Vagina (tissue), 2 donors: Measurements from ENCODE around the gene NUCB2. TPM values are rescaled to one million over a fixed set of nuclear protein-coding genes. Genes with fewer than 3 reads are reported as not detected.
A peak's percentile ranks its signal among the peaks of the same experiment; 100 is the strongest.

Experiments
- DNase-seq, 2 donors: peaks; one replicate each; pipeline ENCODE4 v3.0.0-alpha.2; 2017; ENCODE audit errors: extremely low spot score in 2 of 2
- H3K27ac ChIP-seq: fragments of 200-600 bp; sonication (generic); one replicate; pipeline ENCODE4 v1.5.1; 2019
- H3K27me3 ChIP-seq: fragments of 200-600 bp; sonication (generic); one replicate; pipeline ENCODE4 v1.5.1; 2019
- H3K36me3 ChIP-seq, 2 donors: fragments of 200-600 bp; sonication (generic); one replicate each; pipeline ENCODE4 v1.5.1; 2017 to 2019
- H3K4me1 ChIP-seq: fragments of 200-600 bp; sonication (generic); one replicate; pipeline ENCODE4 v1.5.1; 2019
- H3K4me3 ChIP-seq, 2 donors: fragments of 200-600 bp; sonication (generic); 1 replicate in 1 of 2; 2 replicates in 1 of 2; pipeline ENCODE4 v1.5.1; 2016 to 2019
- H3K9me3 ChIP-seq: fragments of 200-600 bp; sonication (generic); one replicate; pipeline ENCODE4 v1.5.1; 2019
- POLR2A ChIP-seq, 2 donors: fragments of 450-650 bp; IDR thresholded peaks; one replicate each; pipeline ENCODE4 v1.6.1; 2017; ENCODE audit warnings: antibody characterized with exemption in 2 of 2, mild to moderate bottlenecking in 2 of 2, moderate library complexity in 2 of 2
- POLR2AphosphoS5 ChIP-seq, 2 donors: sonication (generic); formaldehyde crosslinking; IDR thresholded peaks; one replicate each; pipeline ENCODE4 v1.9.0; 2017; ENCODE audit warnings: antibody characterized with exemption in 2 of 2, mild to moderate bottlenecking in 2 of 2, low read depth in 1 of 2; ENCODE audit not compliant: insufficient read depth in 1 of 2
- intact Hi-C: fragments of 100-400 bp; cut with DNase I; formaldehyde crosslinking; loops from one replicate; pipeline ENCODE4 v1.15.1; 2023
- total RNA-seq: library from RNA; depleted of rRNA; stranded (reverse); fragments of >200 nt; gene quantifications from one replicate; pipeline ENCODE4 v1.2.3, GENCODE V29; 2016
- TF ChIP-seq, protein P1 (sequence below), 3 experiments: fragments of 450-650 bp in 2 of 3; fragments of 200-600 bp in 1 of 3; sonication (generic) in 1 of 3; IDR thresholded peaks; one replicate each; pipeline ENCODE4 v1.5.1; 2017 to 2019; ENCODE audit warnings: antibody characterized with exemption in 3 of 3, mild to moderate bottlenecking in 2 of 3, moderate library complexity in 2 of 3

The NUCB2 gene
- total RNA-seq, 1 donor from 2014 or later: 41.0 TPM

DNA sequence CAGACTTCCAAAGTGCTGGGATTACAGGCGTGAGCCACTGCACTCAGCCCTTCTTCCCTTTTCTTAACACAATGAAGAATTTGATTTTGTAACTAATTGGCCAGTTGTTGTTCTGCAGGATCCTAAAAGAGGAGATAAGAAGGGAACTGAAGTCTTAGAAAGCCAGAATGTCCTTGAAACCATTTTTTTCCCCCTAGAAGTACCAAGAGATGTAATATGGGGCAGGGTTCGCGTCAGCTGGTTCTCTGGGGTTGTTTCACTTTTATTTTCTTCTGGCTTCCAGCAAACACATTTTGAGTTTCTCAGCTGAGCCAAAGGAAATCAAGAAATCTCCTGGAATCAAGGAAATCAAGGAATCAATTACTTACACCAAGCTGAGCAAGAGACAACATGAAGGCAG, 7.6 kb upstream of the NUCB2 start:
- H3K36me3 ChIP-seq: no peaks in the 10 kb centered on the region
- intact Hi-C loops: no loop called here
- H3K27ac ChIP-seq: no peak overlapping the region
- no peaks in the 10 kb centered on the region for H3K4me1 ChIP-seq
- TF ChIP-seq POLR2A (IDR thresholded peaks at IDR 0.05) (no peak), POLR2AphosphoS5 (IDR thresholded peaks at IDR 0.05; ENCODE audit: insufficient read depth in 1 of 2, low read depth in 1 of 2) (no peak)
- TF ChIP-seq, protein P1, sequence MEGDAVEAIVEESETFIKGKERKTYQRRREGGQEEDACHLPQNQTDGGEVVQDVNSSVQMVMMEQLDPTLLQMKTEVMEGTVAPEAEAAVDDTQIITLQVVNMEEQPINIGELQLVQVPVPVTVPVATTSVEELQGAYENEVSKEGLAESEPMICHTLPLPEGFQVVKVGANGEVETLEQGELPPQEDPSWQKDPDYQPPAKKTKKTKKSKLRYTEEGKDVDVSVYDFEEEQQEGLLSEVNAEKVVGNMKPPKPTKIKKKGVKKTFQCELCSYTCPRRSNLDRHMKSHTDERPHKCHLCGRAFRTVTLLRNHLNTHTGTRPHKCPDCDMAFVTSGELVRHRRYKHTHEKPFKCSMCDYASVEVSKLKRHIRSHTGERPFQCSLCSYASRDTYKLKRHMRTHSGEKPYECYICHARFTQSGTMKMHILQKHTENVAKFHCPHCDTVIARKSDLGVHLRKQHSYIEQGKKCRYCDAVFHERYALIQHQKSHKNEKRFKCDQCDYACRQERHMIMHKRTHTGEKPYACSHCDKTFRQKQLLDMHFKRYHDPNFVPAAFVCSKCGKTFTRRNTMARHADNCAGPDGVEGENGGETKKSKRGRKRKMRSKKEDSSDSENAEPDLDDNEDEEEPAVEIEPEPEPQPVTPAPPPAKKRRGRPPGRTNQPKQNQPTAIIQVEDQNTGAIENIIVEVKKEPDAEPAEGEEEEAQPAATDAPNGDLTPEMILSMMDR (IDR thresholded peaks at IDR 0.05): no peak
- H3K9me3 ChIP-seq: no peaks in the 10 kb centered on the region
- no peak for DNase-seq
- H3K27me3 ChIP-seq: no peaks in the 10 kb centered on the region
- no peak overlapping the region for H3K4me3 ChIP-seq

DNA sequence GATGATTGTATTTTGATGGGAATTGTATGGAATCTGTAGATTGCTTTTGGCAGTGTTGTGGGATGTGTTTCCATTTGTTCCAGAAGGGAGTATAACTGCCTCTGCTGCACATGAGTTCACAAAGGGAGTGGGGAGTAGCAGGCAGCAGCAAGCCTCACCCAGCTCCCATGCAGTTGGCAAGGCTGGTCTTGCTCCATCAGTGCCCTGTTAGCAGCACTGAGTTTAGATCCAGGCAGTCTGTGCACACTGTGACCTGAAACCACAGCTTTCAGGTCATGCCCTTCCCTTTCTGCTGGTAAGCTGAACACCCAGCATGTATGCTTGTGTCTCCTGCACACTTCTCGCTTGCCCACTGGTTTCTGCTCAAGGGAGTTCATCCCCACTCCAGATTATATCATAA, 3.7 kb upstream of the NUCB2 start:
- no peak for TF ChIP-seq POLR2A (IDR thresholded peaks at IDR 0.05)
- TF ChIP-seq POLR2AphosphoS5 (IDR thresholded peaks at IDR 0.05; ENCODE audit: insufficient read depth in 1 of 2, low read depth in 1 of 2): no peak
- TF ChIP-seq, protein P1 (IDR thresholded peaks at IDR 0.05): no peak
- no peak overlapping the region for H3K4me3 ChIP-seq
- peaks cover 10% of the 10 kb centered on the region for H3K4me1 ChIP-seq
- intact Hi-C loops: no loop called here
- H3K27ac ChIP-seq: no peak overlapping the region
- no peaks in the 10 kb centered on the region for H3K9me3 ChIP-seq
- DNase-seq: no peak
- H3K27me3 ChIP-seq: no peaks in the 10 kb centered on the region
- H3K36me3 ChIP-seq: no peaks in the 10 kb centered on the region

DNA sequence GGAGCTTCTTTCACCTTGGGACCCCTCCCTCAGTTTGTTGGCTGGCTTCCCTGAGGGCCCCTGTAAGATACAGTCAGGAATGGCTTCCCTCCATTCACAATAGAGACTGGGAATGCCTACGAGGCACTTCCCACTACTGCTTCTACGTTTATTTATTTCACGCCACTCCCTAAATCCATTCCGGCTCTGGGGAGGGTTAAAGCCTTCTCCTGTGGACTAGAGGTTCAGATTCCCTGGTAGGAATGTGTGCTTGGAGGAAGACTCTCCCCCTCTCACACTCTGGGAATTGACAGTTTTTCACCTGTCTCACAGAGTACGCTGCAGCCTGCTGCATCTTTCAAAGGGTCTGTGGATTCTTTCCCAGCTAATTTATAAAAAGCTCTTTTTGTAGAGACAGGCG, 3.3 kb upstream of the NUCB2 start:
- no peak overlapping the region for H3K4me3 ChIP-seq
- intact Hi-C loops: no loop called here
- H3K36me3 ChIP-seq: no peaks in the 10 kb centered on the region
- H3K9me3 ChIP-seq: no peaks in the 10 kb centered on the region
- H3K27ac ChIP-seq: no peak overlapping the region
- peaks cover 14% of the 10 kb centered on the region for H3K4me1 ChIP-seq
- no peak for DNase-seq
- TF ChIP-seq, protein P1 (IDR thresholded peaks at IDR 0.05): no peak
- no peak for TF ChIP-seq POLR2A (IDR thresholded peaks at IDR 0.05)
- TF ChIP-seq POLR2AphosphoS5 (IDR thresholded peaks at IDR 0.05; ENCODE audit: insufficient read depth in 1 of 2, low read depth in 1 of 2): no peak
- no peaks in the 10 kb centered on the region for H3K27me3 ChIP-seq

DNA sequence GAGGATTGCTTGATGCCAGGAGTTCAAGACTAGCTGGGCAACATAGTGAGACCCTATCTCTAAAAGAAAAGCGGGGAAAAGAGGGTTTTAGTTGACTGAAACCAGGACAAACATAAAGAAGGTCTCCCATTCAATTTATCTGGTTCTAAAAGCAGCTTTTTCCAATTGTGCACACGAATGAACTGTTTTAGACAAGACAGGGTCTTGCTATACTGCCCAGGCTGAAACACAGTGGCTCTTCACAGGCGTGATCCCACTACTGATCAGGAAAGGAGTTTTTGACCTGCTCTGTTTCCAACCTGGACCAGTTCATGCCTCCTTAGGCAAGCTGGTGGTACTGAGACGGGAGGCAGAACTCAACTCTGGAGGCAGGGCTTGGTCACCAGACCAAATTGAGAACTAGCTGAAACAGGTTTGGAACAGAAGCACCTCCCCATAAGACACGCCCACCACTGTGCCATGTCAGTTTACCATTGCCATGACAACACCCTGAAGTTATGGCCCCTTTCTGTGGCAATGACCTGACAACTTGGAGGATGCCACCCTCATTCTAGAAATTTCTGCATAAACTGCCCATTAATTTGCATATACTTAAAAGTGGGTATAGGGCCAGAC, 2.8 kb upstream of the NUCB2 start:
- Histone ChIP-seq H3K36me3 (no peaks in the 10 kb centered on the region), H3K27me3 (no peaks in the 10 kb centered on the region), H3K4me1 (peaks cover 19% of the 10 kb centered on the region), H3K27ac (no peak overlapping the region), H3K4me3 (no peak overlapping the region), H3K9me3 (no peaks in the 10 kb centered on the region)
- TF ChIP-seq, protein P1 (IDR thresholded peaks at IDR 0.05): no peak
- TF ChIP-seq POLR2A (IDR thresholded peaks at IDR 0.05) (no peak), POLR2AphosphoS5 (IDR thresholded peaks at IDR 0.05; ENCODE audit: insufficient read depth in 1 of 2, low read depth in 1 of 2) (no peak)
- DNase-seq: no peak
- intact Hi-C loops: no loop called here

DNA sequence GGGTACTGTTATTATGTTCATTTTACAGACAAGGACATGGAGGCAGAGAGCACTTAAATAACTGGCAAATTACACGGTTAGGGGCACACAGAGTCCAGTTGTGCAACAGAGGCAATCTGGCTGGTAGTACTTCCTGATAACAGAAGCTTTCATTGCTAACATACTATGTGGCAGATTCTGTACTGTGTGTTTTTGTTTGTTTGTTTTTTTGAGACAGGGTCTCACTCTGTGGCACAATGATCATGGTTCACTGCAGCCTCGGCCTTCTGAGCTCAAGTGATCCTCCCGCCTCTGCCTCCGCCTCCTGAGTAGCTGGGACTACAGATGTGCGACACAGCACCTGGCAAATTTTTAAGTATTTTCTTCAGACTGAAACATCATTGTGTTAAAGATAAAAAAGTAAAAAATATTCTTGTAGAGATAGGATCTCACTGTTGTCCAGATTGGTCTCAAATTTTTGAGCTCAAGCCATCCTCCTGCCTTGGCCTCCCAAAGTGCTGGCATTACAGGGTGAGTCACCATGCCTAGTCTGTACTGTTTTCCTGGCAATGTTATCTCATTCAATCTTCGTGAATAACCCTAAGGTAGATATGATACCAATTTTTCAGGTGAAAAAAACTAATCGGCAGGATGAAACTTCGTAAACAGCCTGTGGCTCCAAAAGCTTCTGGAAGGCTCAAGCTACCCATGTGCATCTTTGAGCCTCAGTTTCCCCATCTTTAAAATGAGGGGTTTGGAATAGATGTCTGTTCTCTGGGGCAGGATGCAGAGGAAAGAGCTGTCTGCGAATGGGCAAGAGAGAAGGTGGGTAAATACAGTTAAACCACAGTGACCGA, 921 bp upstream of the NUCB2 start:
- no peak for DNase-seq
- TF ChIP-seq, protein P1 (IDR thresholded peaks at IDR 0.05): no peak
- Histone ChIP-seq H3K4me1 (peaks cover 26% of the 10 kb centered on the region), H3K27me3 (no peaks in the 10 kb centered on the region), H3K9me3 (no peaks in the 10 kb centered on the region), H3K27ac (peak overlapping the region; percentile 88), H3K36me3 (no peaks in the 10 kb centered on the region), H3K4me3 (peak overlapping the region; percentile 84 to 99)
- intact Hi-C loops: no loop called here
